A549 treated with CORT108297 at 1 μM for 4 hours (cell line): ENCODE measurements around the gene CSRP1. TPM values are rescaled to one million over a fixed set of nuclear protein-coding genes. Genes with fewer than 3 reads are reported as not detected.

Experiments
- total RNA-seq: library from RNA; stranded (reverse); fragments of 200-300 nt; extraction: Qiagen RNA extraction; gene quantifications from 5 replicates; pipeline ENCODE4 v1.2.3, GENCODE V29; 2022

The CSRP1 gene
- 417 to 597 TPM (median 424 TPM) in 5 replicates for total RNA-seq

DNA sequence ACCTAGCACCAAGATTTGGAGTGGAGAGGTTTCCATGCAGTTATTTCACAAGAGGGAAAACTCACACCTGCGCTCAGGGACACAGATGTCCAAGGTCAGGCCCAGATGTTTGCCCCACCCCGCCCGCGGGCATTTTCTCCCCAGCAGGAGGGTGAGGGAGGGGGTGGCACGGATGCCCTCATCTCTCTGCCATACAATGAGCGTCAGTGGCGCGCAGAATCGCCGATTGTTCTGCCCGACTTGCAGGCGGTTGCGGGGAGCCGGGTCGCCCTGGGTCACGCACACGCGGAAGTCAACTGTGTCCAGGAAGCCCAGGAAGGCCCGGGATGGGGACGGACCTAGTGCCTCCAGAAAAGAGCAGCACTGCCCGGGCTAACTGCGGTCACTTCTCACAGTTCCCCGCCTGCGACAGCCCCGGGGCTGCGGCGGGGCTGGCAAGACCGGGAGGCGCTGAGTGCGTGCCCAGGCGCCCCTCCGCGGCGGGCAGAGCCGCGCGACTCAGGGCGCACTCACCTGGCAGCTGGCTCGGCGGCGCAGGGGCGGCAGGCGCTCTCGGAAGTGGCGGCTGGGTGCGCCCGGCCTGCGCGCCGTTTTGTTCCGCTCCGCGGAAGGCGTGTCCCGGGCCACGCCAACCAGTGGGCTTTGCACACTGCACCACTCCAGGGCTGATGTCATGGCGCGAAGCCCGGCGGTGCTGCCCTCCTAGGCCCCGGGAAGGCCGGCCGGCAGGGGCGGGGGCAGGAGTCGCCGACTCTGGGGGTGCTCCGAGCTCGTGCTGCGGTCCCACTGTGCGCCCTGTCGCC is at the start of gene CSRP1:
TSS of gene CSRP1 (minus strand) at position 567 of the 803 bp plus-strand sequence. CDS start 10,820 bp downstream, outside the sequence.

GRCh38 chr1:201538612-201539551 is 32.0 kb upstream of the CSRP1 start, which contains the start of gene NAV1:
Gene NAV1 (plus strand): TSS chr1:201539127. CDS start chr1:201622885, 83,758 bp downstream.

GRCh38 chr1:201468844-201469644 is 37.9 kb downstream of the CSRP1 start, which contains the start of gene PHLDA3:
Gene PHLDA3 (minus strand): TSS chr1:201469188. CDS start chr1:201468786, 402 bp downstream.

Other genes with a start within 250 kb of the CSRP1 start
- gene PKP1, start 223.6 kb downstream of the CSRP1 start, total RNA-seq, result 0.03 to 0.05 TPM (median 0.05 TPM) in 5 replicates
- 0.10 TPM in 1 of 5 replicates, not detected in the others for gene TNNT2, start 129.4 kb downstream of the CSRP1 start, total RNA-seq
- 0.43 to 0.80 TPM (median 0.54 TPM) in 5 replicates for gene LAD1, start 107.8 kb downstream of the CSRP1 start, total RNA-seq
- gene TNNI1, start 85.4 kb downstream of the CSRP1 start, total RNA-seq, result not detected in 5 replicates
- gene PHLDA3, start 37.9 kb downstream of the CSRP1 start, total RNA-seq, result 91.4 to 194 TPM (median 156 TPM) in 5 replicates
- gene NAV1, start 32.0 kb upstream of the CSRP1 start, total RNA-seq, result 6.5 to 13.9 TPM (median 10.0 TPM) in 5 replicates